NT2/D1 (cell line): ENCODE data around the gene INPP4B.

ENCODE experiments used
- SUZ12 ChIP-seq: IDR thresholded peaks from 2 replicates; pipeline ENCODE4 v1.6.1; 2011; ENCODE audit not compliant: insufficient read length, insufficient read depth; ENCODE audit errors: extremely low read depth
- YY1 ChIP-seq: IDR thresholded peaks from 2 replicates; pipeline ENCODE4 v1.6.1; 2011; ENCODE audit not compliant: insufficient read length, insufficient read depth
- ZNF274 ChIP-seq: IDR thresholded peaks from 2 replicates; pipeline ENCODE4 v1.6.1; 2011; ENCODE audit warnings: mild to moderate bottlenecking, low read depth, low read length

DNA sequence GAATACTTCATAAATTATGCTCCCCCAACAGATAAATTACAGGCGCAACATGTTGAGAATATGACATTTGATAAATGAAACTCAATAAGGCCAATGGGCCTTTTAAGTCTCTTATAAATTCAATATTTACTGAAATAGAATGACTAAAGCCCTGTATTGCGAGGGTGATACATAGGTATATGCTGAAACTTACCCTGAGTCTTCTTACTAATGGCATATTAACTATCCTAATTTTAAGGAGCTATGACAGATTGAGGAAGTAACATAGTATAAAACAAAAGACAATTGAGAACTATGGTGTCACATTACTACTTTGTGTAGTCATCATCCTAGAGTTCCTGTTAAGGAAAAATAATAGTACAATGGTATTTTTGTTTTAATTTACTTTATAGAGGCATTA, 769.1 kb downstream of the INPP4B start:
- TF ChIP-seq YY1 (no peak), ZNF274 (no peak), SUZ12 (no peak)
